Mononuclear cell (primary cell): Measurements from ENCODE around the gene OR51B6. TPM values are rescaled to one million over a fixed set of nuclear protein-coding genes. Genes with fewer than 3 reads are reported as not detected.

ENCODE experiments used
- H3K27me3 ChIP-seq: 2 replicates; pipeline ENCODE4 v1.6.0; 2011; ENCODE audit warnings: low read length, control low read depth; ENCODE audit not compliant: insufficient read depth
- H3K4me1 ChIP-seq: 2 replicates; pipeline ENCODE4 v1.5.1; 2011; ENCODE audit warnings: mild to moderate bottlenecking, low read length, control low read depth; ENCODE audit not compliant: insufficient read depth
- H3K4me3 ChIP-seq: 2 replicates; pipeline ENCODE4 v1.5.1; 2011; ENCODE audit warnings: mild to moderate bottlenecking, low read length, moderate library complexity
- H3K9me3 ChIP-seq: 2 replicates; pipeline ENCODE4 v1.5.1; 2011; ENCODE audit warnings: low read depth, mild to moderate bottlenecking, control low read depth, low read length
- total RNA-seq: library from RNA; depleted of rRNA; stranded (reverse); fragments of >200 nt; gene quantifications from one replicate; pipeline ENCODE4 v1.2.3, GENCODE V29; 2012

OR51B6 gene
- total RNA-seq, 1 donor = not detected

- H3K27me3 ChIP-seq = no peaks in the 10 kb centered on the region
- H3K4me3 ChIP-seq = no peak overlapping the region
- H3K4me1 ChIP-seq = no peaks in the 10 kb centered on the region
- no peaks in the 10 kb centered on the region for H3K9me3 ChIP-seq
These were observed 38.9 kb downstream of the OR51B6 start for GRCh38 chr11:5390210-5390609.

- Histone ChIP-seq H3K9me3 (no peaks in the 10 kb centered on the region), H3K4me3 (no peak overlapping the region), H3K4me1 (no peaks in the 10 kb centered on the region), H3K27me3 (no peaks in the 10 kb centered on the region)
These were observed 42.8 kb downstream of the OR51B6 start for GRCh38 chr11:5394091-5394490.

GRCh38 chr11:5398936-5399335 is 47.6 kb downstream of the OR51B6 start:
- no peaks in the 10 kb centered on the region for H3K27me3 ChIP-seq
- no peaks in the 10 kb centered on the region for H3K4me1 ChIP-seq
- H3K4me3 ChIP-seq = no peak overlapping the region
- no peaks in the 10 kb centered on the region for H3K9me3 ChIP-seq

Other genes starting within 250 kb of the OR51B6 start
- not detected for gene OR52A5, start 213.2 kb upstream of the OR51B6 start, total RNA-seq
- not detected for gene OR52A1, start 196.8 kb upstream of the OR51B6 start, total RNA-seq
- gene OR51V1, start 150.8 kb upstream of the OR51B6 start, total RNA-seq = not detected
- 76.0 TPM for gene HBB, start 124.4 kb upstream of the OR51B6 start, total RNA-seq
- 0.94 TPM for gene HBD, start 117.0 kb upstream of the OR51B6 start, total RNA-seq
- gene HBG1, start 101.7 kb upstream of the OR51B6 start, total RNA-seq = not detected
- 3.9 TPM for gene HBG2, start 96.7 kb upstream of the OR51B6 start, total RNA-seq
- 0.94 TPM for gene HBE1, start 81.6 kb upstream of the OR51B6 start, total RNA-seq
- not detected for gene OR51B4, start 49.6 kb upstream of the OR51B6 start, total RNA-seq
- gene OR51B2, start 27.2 kb upstream of the OR51B6 start, total RNA-seq = not detected
- 0.31 TPM for gene OR51B5, start 8.0 kb upstream of the OR51B6 start, total RNA-seq
- gene OR51M1, start 32.3 kb downstream of the OR51B6 start, total RNA-seq = 0.10 TPM
- gene OR51Q1, start 70.6 kb downstream of the OR51B6 start, total RNA-seq = not detected
- gene OR51I1, start 90.0 kb downstream of the OR51B6 start, total RNA-seq = not detected
- not detected for gene OR51I2, start 97.8 kb downstream of the OR51B6 start, total RNA-seq
- not detected for gene OR52D1, start 137.2 kb downstream of the OR51B6 start, total RNA-seq
- gene UBQLN3, start 158.4 kb downstream of the OR51B6 start, total RNA-seq = 0.21 TPM
- gene UBQLNL, start 165.2 kb downstream of the OR51B6 start, total RNA-seq = 0.52 TPM
- gene OR52H1, start 197.0 kb downstream of the OR51B6 start, total RNA-seq = 0.63 TPM
- gene OR52B6, start 229.4 kb downstream of the OR51B6 start, total RNA-seq = not detected
- gene TRIM6, start 245.1 kb downstream of the OR51B6 start, total RNA-seq = 0.42 TPM